ENCODE data around the gene NAGLU.

The NAGLU gene

DNA sequence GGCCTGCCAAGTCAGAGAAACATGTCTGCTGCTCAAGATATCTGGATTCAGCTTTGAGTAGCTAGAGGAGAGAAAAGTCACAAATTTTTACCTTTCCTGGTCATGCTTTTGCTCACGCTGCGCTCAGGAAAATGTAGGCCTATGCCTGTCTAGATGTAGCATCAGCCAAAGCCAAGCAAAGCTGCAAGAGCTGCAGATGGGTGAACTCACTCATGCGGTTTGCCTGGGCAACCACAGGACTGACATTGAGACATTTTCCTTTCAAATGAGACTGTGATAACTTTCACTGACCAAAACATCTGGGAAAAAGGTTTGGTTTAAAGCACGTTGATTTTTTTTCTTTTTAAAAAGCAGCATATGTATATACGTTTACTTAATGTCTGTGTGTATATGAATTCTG is 34.0 kb upstream of the NAGLU start:
- no peak for TF ChIP-seq FOXP2 (optimal IDR thresholded peaks at IDR 0.05; ENCODE audit: borderline replicate concordance, extremely low read depth, extremely low read length, insufficient read depth)
- TF ChIP-seq TAF1 (IDR thresholded peaks at IDR 0.05; ENCODE audit: borderline replicate concordance, insufficient read depth, low read length), result no peak
- TF ChIP-seq POLR2AphosphoS5 (IDR thresholded peaks at IDR 0.05; ENCODE audit: low read depth, low read length), result no peak

GRCh38 chr17:42502926-42503325 is 33.1 kb upstream of the NAGLU start:
- TF ChIP-seq FOXP2 (optimal IDR thresholded peaks at IDR 0.05; ENCODE audit: borderline replicate concordance, extremely low read depth, extremely low read length, insufficient read depth) (no peak), REST (IDR thresholded peaks at IDR 0.05; ENCODE audit: insufficient read depth in 1 of 2, low read depth in 2 of 2, low read length in 2 of 2) (no peak), SIN3A (IDR thresholded peaks at IDR 0.05; ENCODE audit: borderline replicate concordance, insufficient read depth, low read length) (no peak), TAF1 (IDR thresholded peaks at IDR 0.05; ENCODE audit: borderline replicate concordance, insufficient read depth, low read length) (no peak), POLR2AphosphoS5 (IDR thresholded peaks at IDR 0.05; ENCODE audit: low read depth, low read length) (no peak)

- TF ChIP-seq REST (IDR thresholded peaks at IDR 0.05; ENCODE audit: insufficient read depth in 1 of 2, low read depth in 2 of 2, low read length in 2 of 2) (no peak), SIN3A (IDR thresholded peaks at IDR 0.05; ENCODE audit: borderline replicate concordance, insufficient read depth, low read length) (no peak), FOXP2 (optimal IDR thresholded peaks at IDR 0.05; ENCODE audit: borderline replicate concordance, extremely low read depth, extremely low read length, insufficient read depth) (no peak), TAF1 (IDR thresholded peaks at IDR 0.05; ENCODE audit: borderline replicate concordance, insufficient read depth, low read length) (no peak), POLR2AphosphoS5 (IDR thresholded peaks at IDR 0.05; ENCODE audit: low read depth, low read length) (no peak)
These were observed 28.4 kb upstream of the NAGLU start for GRCh38 chr17:42507671-42508070.

DNA sequence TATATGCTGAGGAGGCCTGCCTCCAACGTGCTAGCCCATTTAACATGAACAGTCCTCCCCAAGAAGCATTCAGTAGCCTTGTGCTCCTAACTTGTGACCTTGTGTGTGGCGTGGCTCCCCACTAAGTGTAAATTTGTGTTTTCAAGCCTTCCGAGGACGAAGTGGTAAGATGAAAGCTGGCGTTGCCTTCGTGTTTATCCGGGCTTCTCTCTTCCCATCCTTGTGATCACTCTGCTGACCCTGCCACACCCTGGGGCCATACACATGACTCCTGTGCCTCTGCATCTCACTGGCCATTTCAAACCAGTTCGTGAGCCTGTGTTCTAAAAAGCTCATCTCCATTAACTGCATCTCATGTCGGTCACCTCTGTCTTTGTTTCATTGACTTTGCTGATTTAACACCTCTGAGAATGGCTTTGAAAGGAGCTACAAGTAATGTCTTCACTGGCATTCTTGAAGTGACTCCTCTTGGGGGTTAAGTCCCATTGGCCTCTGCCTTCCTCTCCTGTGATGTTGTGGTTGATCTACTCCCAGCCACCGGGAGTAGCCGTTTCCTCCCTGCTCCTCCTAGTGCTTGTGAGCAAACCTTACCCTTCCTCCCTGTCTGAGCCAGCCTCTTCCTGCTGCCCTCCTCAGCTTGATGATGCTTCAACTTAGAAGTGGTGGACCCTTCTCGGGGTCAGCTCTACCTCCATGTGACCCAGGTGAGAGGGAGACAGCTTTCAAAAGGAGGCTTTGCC is 27.4 kb upstream of the NAGLU start:
- TF ChIP-seq POLR2AphosphoS5 (IDR thresholded peaks at IDR 0.05; ENCODE audit: low read depth, low read length), result no peak
- no peak for TF ChIP-seq TAF1 (IDR thresholded peaks at IDR 0.05; ENCODE audit: borderline replicate concordance, insufficient read depth, low read length)
- no peak for TF ChIP-seq FOXP2 (optimal IDR thresholded peaks at IDR 0.05; ENCODE audit: borderline replicate concordance, extremely low read depth, extremely low read length, insufficient read depth)
- TF ChIP-seq SIN3A (IDR thresholded peaks at IDR 0.05; ENCODE audit: borderline replicate concordance, insufficient read depth, low read length), result no peak
- no peak for TF ChIP-seq REST (IDR thresholded peaks at IDR 0.05; ENCODE audit: insufficient read depth in 1 of 2, low read depth in 2 of 2, low read length in 2 of 2)

- TF ChIP-seq REST (IDR thresholded peaks at IDR 0.05; ENCODE audit: insufficient read depth in 1 of 2, low read depth in 2 of 2, low read length in 2 of 2), result no peak
- no peak for TF ChIP-seq POLR2AphosphoS5 (IDR thresholded peaks at IDR 0.05; ENCODE audit: low read depth, low read length)
- no peak for TF ChIP-seq TAF1 (IDR thresholded peaks at IDR 0.05; ENCODE audit: borderline replicate concordance, insufficient read depth, low read length)
- no peak for TF ChIP-seq SIN3A (IDR thresholded peaks at IDR 0.05; ENCODE audit: borderline replicate concordance, insufficient read depth, low read length)
- no peak for TF ChIP-seq FOXP2 (optimal IDR thresholded peaks at IDR 0.05; ENCODE audit: borderline replicate concordance, extremely low read depth, extremely low read length, insufficient read depth)
These were observed 26.6 kb upstream of the NAGLU start for GRCh38 chr17:42509409-42509808.

All from PFSK-1 (cell line).